Tibial nerve (tissue), 4 donors: ENCODE results near the gene GKN1. TPM values are rescaled to one million over a fixed set of nuclear protein-coding genes. Genes with fewer than 3 reads are reported as not detected.

Experiments
- DNase-seq, 2 donors: peaks; one replicate each; pipeline ENCODE4 v3.0.0-alpha.2; 2019; ENCODE audit warnings: low spot score in 2 of 2
- H3K27ac ChIP-seq, 4 donors: fragments of 200-600 bp; sonication (generic) in 3 of 4; one replicate each; pipeline ENCODE4 v1.5.1; 2017 to 2019; ENCODE audit warnings: mild to moderate bottlenecking in 1 of 4
- H3K27me3 ChIP-seq, 2 donors: fragments of 200-600 bp; sonication (generic) in 1 of 2; one replicate each; pipeline versions ENCODE4 v1.5.1 to v1.6.0; 2017 to 2019
- H3K36me3 ChIP-seq, 3 donors: fragments of 200-600 bp; sonication (generic); one replicate each; pipeline ENCODE4 v1.5.1; 2018 to 2019
- H3K4me1 ChIP-seq, 4 donors: fragments of 200-600 bp; sonication (generic) in 3 of 4; one replicate each; pipeline ENCODE4 v1.5.1; 2017 to 2019
- H3K4me3 ChIP-seq, 4 donors: fragments of 200-600 bp; sonication (generic) in 3 of 4; one replicate each; pipeline ENCODE4 v1.5.1; 2017 to 2019; ENCODE audit warnings: mild to moderate bottlenecking in 1 of 4, moderate library complexity in 1 of 4
- H3K9me3 ChIP-seq, 4 donors: fragments of 200-600 bp; sonication (generic) in 3 of 4; one replicate each; pipeline ENCODE4 v1.5.1; 2017 to 2019
- EP300 ChIP-seq, 2 donors: sonication (generic); formaldehyde crosslinking; IDR thresholded peaks; one replicate each; pipeline ENCODE4 v1.6.1; 2017; ENCODE audit warnings: antibody characterized with exemption in 2 of 2, mild to moderate bottlenecking in 1 of 2
- POLR2A ChIP-seq, 2 donors: fragments of 450-650 bp; IDR thresholded peaks; one replicate each; pipeline ENCODE4 v1.6.1; 2017; ENCODE audit warnings: antibody characterized with exemption in 2 of 2, mild to moderate bottlenecking in 2 of 2, moderate library complexity in 2 of 2
- WGBS, 2 donors: methylation state at CpG; one replicate each; pipeline ENCODE4 v1.1.5; 2018; 5-methylcytosine and 5-hydroxymethylcytosine counted together
- total RNA-seq, 4 donors: library from RNA; depleted of rRNA; stranded (reverse); fragments of >200 nt; gene quantifications; one replicate each; pipeline ENCODE4 v1.1.0, GENCODE V29; 2016
- TF ChIP-seq, protein P1 (sequence below), 5 experiments: fragments of 200-600 bp in 3 of 5; fragments of 450-650 bp in 2 of 5; sonication (generic) in 3 of 5; IDR thresholded peaks; one replicate each; pipeline ENCODE4 v1.5.1; 2016 to 2019; ENCODE audit warnings: antibody characterized with exemption in 5 of 5, mild to moderate bottlenecking in 3 of 5, moderate library complexity in 2 of 5

The GKN1 gene
- total RNA-seq, 4 donors from 2014 or later, result not detected

DNA sequence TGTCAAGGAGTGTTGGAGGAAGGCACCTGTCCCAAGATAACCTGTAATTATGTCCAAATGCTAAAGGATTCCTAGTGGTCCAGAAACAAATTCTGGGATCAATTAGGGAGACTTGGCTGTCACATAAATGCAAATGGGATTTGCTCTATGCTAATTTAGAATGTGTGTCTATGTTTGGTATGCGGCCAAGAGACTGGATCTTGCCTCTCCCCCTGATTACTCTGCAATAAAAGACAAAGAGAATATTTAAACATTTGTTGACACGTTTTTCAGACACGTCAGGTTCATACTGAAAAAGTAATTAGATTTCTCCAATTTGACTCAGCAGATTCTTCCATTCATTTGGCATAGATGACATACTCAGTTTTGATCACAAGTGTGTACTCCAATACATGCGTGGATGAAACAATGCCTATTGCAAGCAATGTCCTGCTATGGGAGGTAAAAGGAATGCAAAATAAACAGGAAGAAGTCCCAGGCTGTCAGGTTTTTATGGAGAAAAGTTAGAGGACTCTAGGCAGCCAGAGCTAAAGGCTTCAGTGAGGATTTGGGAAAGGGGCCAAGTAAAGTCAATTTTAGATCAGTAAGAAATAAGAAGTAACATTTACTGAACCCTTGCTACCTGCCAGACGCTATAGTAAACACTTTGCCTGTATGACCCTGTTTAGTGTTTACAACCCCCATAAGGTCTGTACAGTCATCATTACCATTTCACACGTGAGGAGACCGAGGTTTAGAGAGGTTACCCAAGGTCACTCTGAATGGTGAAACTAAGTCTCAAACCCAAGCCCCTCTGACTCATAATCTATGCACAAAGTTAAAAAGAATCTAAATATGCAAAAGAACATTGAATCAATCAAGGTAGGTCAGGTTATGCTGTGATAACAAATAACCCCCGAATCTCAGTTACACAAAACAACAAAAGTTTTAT, 46.3 kb downstream of the GKN1 start:
- no peaks in the 10 kb centered on the region for H3K36me3 ChIP-seq
- H3K27ac ChIP-seq, result no peak overlapping the region
- no peak overlapping the region for H3K4me3 ChIP-seq
- TF ChIP-seq POLR2A (IDR thresholded peaks at IDR 0.05) (no peak), EP300 (IDR thresholded peaks at IDR 0.05) (no peak)
- TF ChIP-seq, protein P1, sequence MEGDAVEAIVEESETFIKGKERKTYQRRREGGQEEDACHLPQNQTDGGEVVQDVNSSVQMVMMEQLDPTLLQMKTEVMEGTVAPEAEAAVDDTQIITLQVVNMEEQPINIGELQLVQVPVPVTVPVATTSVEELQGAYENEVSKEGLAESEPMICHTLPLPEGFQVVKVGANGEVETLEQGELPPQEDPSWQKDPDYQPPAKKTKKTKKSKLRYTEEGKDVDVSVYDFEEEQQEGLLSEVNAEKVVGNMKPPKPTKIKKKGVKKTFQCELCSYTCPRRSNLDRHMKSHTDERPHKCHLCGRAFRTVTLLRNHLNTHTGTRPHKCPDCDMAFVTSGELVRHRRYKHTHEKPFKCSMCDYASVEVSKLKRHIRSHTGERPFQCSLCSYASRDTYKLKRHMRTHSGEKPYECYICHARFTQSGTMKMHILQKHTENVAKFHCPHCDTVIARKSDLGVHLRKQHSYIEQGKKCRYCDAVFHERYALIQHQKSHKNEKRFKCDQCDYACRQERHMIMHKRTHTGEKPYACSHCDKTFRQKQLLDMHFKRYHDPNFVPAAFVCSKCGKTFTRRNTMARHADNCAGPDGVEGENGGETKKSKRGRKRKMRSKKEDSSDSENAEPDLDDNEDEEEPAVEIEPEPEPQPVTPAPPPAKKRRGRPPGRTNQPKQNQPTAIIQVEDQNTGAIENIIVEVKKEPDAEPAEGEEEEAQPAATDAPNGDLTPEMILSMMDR (IDR thresholded peaks at IDR 0.05), result no peak
- DNase-seq, result no peak
- no peaks in the 10 kb centered on the region for H3K27me3 ChIP-seq
- 50 to 54% methylated on average over 8 of the region's 8 CpGs for WGBS, 2 donors
- peaks cover 0 to 62% (median 8%) of the 10 kb centered on the region in 4 donors for H3K4me1 ChIP-seq
- no peaks in the 10 kb centered on the region for H3K9me3 ChIP-seq

DNA sequence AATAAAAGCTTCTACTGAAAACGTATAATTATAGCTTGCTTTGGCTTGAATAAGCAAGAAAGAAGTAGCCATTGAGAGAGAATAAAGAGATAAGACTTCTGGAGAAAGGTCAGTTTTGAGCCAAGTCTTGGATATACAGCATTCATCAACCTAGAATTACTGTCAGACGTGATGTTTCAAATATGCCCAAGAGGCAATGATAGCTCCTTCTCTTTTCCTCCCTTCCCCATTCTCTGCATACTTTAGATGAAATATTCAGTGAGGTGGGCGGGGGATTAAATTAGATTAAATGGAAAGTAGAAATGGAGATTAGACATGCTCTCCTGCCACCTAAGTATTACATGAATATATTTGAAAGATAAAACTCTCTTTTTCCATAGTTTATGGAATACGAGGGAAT, 47.3 kb downstream of the GKN1 start:
- peaks cover 0 to 53% (median 8%) of the 10 kb centered on the region in 4 donors for H3K4me1 ChIP-seq
- H3K4me3 ChIP-seq, result no peak overlapping the region
- H3K36me3 ChIP-seq, result no peaks in the 10 kb centered on the region
- H3K27me3 ChIP-seq, result no peaks in the 10 kb centered on the region
- TF ChIP-seq POLR2A (IDR thresholded peaks at IDR 0.05) (no peak), EP300 (IDR thresholded peaks at IDR 0.05) (no peak)
- TF ChIP-seq, protein P1 (IDR thresholded peaks at IDR 0.05), result no peak
- DNase-seq, result no peak
- H3K9me3 ChIP-seq, result no peaks in the 10 kb centered on the region
- no peak overlapping the region for H3K27ac ChIP-seq
- WGBS, 2 donors, result 74 to 80% methylated on average over 4 of the region's 4 CpGs

DNA sequence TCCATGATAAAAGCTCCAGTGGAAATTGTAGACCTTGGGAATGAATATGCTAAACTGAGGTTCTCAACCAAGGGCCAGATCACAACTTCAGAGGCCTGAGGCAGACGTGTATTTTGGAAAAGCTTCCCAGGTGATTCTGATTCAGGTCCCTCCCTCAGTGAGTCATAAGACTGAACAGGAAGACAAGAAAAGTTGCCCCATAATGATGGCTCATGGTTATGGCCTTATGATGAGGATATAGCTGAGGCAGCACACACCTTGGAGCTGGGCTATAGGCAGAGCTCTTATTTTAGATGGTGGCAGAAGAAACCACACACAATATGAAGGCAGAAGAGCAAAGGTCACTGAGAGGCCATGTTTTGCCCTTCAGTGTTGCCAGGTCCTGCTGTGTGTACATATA, 48.1 kb downstream of the GKN1 start:
- peaks cover 0 to 45% (median 6%) of the 10 kb centered on the region in 4 donors for H3K4me1 ChIP-seq
- H3K27me3 ChIP-seq, result no peaks in the 10 kb centered on the region
- no peak overlapping the region for H3K27ac ChIP-seq
- no peak overlapping the region for H3K4me3 ChIP-seq
- no peak for DNase-seq
- H3K9me3 ChIP-seq, result peaks cover 0 to 4% (median 0%) of the 10 kb centered on the region in 4 donors
- TF ChIP-seq, protein P1 (IDR thresholded peaks at IDR 0.05), result no peak
- TF ChIP-seq EP300 (IDR thresholded peaks at IDR 0.05) (no peak), POLR2A (IDR thresholded peaks at IDR 0.05) (no peak)
- no peaks in the 10 kb centered on the region for H3K36me3 ChIP-seq
- 81 to 83% methylated on average over 1 of the region's 1 CpG for WGBS, 2 donors

DNA sequence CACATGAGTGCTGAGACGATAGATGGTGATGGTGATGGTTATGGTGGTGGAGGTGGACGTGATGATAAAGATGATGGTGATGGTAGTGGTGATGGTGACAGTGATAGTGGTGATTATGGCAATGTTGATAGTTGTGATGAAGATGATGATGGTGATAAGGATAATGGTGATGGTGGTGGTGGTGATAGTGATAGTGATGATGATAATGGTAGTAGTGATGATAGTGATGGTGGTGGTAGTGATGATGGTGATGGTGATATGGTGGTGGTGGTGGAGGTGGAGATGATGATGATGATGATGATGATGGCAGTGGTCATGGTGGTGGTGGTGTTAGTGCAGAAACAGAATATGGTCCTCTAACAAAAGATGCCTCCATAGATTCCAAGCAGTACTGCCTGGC, 48.8 kb downstream of the GKN1 start:
- peaks cover 0 to 38% (median 6%) of the 10 kb centered on the region in 4 donors for H3K4me1 ChIP-seq

More for the DNA sequence above, 48.8 kb downstream of the GKN1 start:
- TF ChIP-seq POLR2A (IDR thresholded peaks at IDR 0.05), result no peak
- no peak for TF ChIP-seq EP300 (IDR thresholded peaks at IDR 0.05)
- TF ChIP-seq, protein P1 (IDR thresholded peaks at IDR 0.05), result no peak
- Histone ChIP-seq H3K9me3 (peaks cover 0 to 5% (median 0%) of the 10 kb centered on the region in 4 donors), H3K36me3 (no peaks in the 10 kb centered on the region), H3K27me3 (no peaks in the 10 kb centered on the region), H3K4me3 (no peak overlapping the region), H3K27ac (no peak overlapping the region)
- DNase-seq, result no peak
- 94 to 95% methylated on average over 2 of the region's 2 CpGs for WGBS, 2 donors
